ENCODE measurements around the gene ZFYVE28.

GRCh38 chr4:2337131-2337723 lies 81.2 kb downstream of the ZFYVE28 start:
- TF ChIP-seq NR2F1 (conservative IDR thresholded peaks at IDR 0.05), result no peak
- TF ChIP-seq CTCF (IDR thresholded peaks at IDR 0.05 in 2 of 3, conservative IDR thresholded peaks at IDR 0.05 in 1 of 3; ENCODE audit: control insufficient read depth in 2 of 3, extremely low read depth in 1 of 3, insufficient read depth in 1 of 3, low read depth in 3 of 3, low read length in 3 of 3), result no peak
- no peak for TF ChIP-seq POLR2AphosphoS5 (IDR thresholded peaks at IDR 0.05; ENCODE audit: low read length)
- TF ChIP-seq EZH2 (IDR thresholded peaks at IDR 0.05; ENCODE audit: borderline replicate concordance, control insufficient read depth, low read depth, low read length), result no peak

Measured in GM12878 (cell line).